NCI-H345 treated with DMSO at 0.1 percent for 48 hours (cell line): Measurements from ENCODE around the gene NUDCD2.
A peak's percentile ranks its signal among the peaks of the same experiment; 100 is the strongest.

Experiments
- DNase-seq: peaks from one replicate; lab custom pipeline; 2025; ENCODE audit not compliant: unreplicated experiment; lab: John Stamatoyannopoulos, UW

The NUDCD2 gene

DNA sequence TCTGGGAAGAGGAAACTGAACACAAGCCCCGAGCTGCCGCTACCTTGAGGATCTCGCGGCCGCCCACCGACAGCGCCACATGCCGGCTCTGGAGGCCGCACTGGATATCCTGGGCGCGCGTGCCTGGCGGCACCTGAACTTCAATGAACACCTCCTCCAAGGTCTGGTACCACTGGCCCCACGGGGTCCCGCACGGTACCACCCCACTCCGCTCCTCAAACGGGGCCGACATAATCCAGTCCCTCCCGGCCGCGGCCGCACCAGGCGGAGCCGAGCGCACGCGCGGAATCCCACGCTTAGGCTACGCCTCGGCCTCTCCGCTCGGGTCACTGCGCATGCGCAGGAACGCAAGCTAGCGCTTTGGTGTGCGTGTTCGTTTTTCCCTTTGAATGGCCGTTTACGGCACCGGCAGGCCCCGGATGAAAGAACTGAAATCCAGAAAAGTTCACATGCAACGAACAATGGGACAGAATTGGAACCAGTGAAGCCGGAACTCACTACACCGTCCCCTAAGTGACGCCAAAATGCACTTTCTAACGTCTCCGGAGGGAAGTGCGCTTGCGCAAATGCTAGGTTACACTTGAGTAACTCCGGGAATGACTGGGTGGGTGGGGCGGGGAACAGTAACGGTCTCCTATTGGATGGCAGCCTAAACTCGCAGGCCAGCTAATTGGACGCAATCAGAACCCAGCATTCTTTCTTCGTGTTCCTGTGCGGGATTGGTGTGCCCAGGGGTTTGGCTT is at the start of gene NUDCD2:
NUDCD2 (minus strand) TSS at position 284 of the 743 bp plus-strand sequence; CDS start at position 232, 52 bp downstream.
- DNase-seq: peak; percentile 97

- DNase-seq: no peak
Measured at GRCh38 chr5:163509291-163509951, 49.5 kb upstream of the NUDCD2 start.

GRCh38 chr5:163508753-163509152 is 48.9 kb upstream of the NUDCD2 start:
- DNase-seq: no peak

DNA sequence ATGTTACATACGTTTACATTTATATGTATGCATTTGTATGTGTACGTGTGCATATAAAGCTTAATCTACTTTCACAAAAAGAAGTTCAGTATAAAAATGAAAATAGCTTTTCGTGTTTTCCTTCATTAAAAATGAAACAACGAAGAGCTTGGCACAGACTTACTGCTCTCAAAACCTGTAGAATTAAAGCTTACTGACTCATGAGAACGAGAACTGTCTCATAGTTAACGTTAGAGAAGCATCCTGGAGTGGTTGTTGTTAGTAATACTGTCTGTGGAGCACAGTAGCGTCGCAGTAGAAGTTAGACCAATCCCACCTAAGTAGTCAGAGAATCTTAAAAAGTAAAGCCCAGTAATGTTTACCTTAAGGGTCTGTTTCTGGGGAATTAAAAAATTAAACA is 46.8 kb upstream of the NUDCD2 start:
- DNase-seq: no peak

DNA sequence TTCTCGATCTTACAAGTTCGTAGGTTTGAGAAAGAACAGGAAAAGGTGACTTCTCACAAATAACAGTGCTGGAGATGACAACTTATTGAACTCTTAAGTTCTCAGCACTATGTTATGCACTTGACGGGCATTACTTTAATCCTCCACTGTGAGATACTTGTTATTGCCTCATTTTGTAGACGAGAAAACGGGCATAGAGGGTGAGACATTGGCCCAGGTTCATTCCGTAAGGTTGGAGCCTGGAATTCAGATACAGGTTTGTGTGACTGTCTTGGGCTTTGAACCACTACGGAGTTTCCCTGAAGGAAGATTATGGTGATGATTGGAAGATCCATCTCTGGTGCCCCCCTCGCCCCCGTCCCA is 46.2 kb upstream of the NUDCD2 start:
- no peak for DNase-seq

DNA sequence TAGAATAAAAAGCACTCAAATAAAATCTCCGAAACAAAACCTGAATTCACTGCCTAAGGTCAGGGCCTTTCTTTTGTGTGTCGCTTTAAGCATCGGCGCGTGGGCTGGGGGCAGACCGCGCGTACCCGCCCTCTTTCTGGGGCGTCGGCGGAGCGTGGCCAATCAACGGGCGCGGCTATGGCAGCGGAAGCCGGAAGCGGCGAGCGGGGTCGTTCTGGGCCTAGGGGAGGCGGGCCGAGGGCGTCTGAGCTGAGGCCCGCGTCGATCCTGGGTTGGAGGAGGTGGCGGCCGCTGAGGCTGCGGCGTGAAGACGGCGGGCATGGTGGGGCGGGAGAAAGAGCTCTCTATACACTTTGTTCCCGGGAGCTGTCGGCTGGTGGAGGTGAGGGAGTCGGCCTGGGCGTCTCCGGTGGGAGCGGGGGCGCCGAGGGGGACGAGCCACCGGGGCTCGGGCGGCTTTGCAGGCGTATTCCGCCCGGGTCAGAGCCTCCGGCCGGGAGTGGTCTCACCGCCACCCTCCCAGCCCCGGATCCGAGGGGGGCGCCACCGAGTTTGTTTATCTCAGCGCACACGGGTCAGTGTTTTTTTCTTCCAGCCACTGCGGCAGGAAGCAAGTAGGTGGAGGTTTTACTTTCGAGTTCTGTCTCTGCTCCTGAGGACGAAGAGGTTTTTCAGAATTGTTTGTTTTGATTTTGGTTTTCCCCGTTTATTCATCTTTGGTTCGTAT is 45.6 kb upstream of the NUDCD2 start, which contains the start of gene MAT2B:
MAT2B (plus strand) TSS at position 252 of the 727 bp plus-strand sequence; CDS start at position 320, 68 bp downstream.
- DNase-seq: peak; percentile 87

DNA sequence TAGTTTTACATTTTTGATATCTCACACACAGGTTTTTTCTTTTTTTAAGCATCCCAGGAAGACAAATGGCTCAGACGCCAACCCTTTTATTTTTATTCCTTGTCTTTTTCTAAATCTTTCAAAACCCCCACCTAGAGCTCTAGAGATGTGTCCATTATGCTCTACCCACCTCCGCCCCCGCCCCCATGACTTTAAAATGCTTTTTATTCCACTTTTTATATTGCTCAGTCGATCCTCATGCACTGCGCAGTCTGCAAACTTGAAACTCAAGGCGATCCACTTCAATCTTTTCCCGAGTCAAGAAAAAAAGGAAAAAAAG is 45.1 kb upstream of the NUDCD2 start:
- no peak for DNase-seq

DNA sequence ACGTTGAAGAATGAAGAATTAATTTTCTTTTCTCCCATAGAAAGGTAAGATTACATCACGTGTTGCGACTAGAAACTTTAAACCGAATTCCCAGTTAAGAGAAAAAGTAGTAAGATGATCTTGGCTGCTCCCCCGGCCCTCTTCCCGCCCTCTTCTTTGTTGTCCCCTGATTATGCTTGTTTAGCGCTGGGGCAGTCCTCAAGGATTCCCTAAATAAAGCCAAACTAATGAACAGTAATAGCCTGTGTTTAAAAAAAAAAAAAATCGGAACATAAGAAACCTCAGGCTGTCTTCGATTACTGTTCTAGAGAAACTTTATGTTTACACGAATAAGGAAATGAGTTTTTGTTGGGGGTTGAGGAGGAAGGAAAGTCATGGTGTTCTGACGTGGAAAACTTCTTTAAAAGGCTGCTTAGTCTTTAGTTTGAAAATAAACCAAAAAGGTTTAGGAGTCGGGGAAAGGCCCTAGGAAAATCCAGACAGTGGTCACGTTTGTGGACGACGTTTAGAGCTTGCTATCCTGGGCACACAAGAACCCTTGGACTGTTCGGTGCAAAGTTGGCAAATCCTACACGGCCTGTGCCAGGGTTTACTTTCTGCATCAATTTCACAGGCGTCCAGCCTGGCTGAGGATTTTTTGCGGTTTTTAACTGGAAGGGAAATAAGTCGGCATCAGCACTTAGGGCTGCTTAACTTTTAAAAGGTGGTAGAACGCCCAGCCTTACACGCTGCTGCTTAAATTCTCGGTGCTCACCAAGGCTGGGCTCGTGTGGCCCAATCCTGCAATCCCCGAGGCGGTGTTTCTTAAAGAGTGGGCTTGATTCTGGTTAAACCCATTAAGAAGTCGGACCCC is 44.4 kb upstream of the NUDCD2 start:
- DNase-seq: no peak

GRCh38 chr5:163503106-163504078 is 43.5 kb upstream of the NUDCD2 start:
- no peak for DNase-seq

DNA sequence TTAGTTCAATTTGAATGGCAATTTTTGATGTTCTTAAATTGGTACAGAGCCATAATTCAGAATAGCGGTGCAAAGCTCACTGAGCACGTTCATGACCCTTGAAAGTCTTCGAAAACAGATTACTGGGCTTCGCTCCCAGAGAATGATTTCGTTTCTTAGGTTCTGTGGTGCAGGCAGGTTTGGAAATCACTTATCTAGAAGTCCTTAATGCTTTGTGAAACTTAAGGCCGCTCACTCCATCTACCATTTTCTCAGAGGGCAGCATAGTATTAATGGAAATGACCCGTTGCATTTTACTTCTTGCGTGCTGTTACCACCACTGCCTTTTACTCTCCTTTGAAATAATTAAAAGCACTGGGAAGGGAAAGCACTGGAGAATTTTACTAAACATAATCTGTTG is 42.6 kb upstream of the NUDCD2 start:
- DNase-seq: no peak

DNA sequence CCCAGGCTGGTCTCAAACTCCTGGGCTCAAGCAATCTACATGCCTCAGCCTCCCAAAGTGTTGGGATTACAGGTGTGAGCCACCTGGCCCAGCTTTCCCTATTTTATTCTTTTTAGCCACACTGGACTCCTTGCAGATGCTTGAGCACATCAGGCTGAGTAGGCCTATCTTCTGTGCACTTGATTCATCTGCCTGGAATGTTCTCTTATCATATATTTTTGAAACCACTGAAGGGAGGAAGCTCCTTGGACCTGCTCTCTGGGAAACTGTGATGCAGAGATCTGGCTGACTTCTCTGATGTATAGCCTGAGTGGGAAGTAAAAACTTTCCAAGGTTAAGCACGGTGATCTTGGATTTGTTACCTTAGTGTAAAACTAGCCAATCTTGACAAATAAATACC is 39.0 kb upstream of the NUDCD2 start:
- no peak for DNase-seq

DNA sequence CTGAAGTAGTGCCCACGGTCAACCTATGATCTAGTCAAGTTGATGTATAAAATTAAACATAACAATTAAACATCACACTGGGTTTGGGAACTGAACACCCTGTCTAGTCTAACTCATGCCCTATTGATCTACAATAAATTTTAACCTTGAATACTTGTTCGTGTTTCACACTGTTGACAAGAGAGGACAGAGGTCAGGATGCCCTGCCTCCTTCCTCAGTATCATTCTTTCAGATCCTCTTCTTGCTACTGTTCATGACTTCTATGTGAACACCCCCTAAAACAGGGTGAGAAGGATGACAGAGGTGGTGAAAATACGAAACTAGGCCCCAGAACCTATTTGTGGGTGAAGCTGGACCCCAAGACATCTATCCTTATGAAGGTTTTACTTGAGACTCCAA is 37.4 kb upstream of the NUDCD2 start:
- no peak for DNase-seq

- DNase-seq: no peak
Measured at GRCh38 chr5:163496286-163496685, 36.4 kb upstream of the NUDCD2 start.

DNA sequence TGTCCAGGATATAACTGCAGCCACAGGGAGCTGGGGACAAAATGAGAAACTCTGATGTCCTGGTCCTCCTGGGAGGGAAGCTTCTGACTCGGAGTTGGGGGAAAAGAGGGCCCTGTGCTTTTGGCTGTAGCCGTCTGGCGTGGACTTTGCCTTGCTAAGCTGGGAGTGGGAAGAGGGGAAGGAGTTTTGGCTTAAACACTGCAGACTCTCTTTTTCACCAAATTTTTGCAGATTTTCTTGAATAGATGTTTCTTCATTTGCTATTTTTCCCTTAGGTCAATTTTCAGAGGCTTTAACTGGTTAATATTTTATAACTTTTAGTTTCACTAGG is 29.8 kb upstream of the NUDCD2 start:
- no peak for DNase-seq

- no peak for DNase-seq
Measured at GRCh38 chr5:163489055-163489744, 29.3 kb upstream of the NUDCD2 start.

GRCh38 chr5:163478982-163479271 is 19.0 kb upstream of the NUDCD2 start:
- no peak for DNase-seq

- no peak for DNase-seq
Measured at GRCh38 chr5:163478126-163478981, 18.5 kb upstream of the NUDCD2 start.

DNA sequence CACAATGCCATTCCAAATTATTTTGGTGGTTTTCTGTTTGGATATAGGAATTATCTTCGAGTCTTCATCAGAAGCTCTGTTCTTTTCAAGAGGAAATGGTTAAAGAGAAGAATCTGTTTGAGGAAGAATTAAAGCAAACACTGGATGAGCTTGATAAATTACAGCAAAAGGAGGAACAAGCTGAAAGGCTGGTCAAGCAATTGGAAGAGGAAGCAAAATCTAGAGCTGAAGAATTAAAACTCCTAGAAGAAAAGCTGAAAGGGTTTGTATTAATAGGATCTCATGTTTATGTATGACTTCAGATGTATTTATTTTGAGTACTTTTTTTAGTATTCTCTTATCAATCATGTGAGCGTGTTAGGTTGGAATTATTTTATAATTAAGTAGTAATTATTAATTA is 15.5 kb upstream of the NUDCD2 start:
- DNase-seq: no peak
